GM21619 (cell line): ENCODE results near the gene VAMP7.
"Not testable (repeated sequence)": the region's sequence is repeated elsewhere in the genome, so short reads cannot be mapped to it uniquely, and the experiment has no call there.

ENCODE experiments used
- ATAC-seq: cut with Tn5 transposase; IDR thresholded peaks from one replicate; pipeline ENCODE4 v1.9.1; 2021; ENCODE audit not compliant: unreplicated experiment

VAMP7 gene, protein sequence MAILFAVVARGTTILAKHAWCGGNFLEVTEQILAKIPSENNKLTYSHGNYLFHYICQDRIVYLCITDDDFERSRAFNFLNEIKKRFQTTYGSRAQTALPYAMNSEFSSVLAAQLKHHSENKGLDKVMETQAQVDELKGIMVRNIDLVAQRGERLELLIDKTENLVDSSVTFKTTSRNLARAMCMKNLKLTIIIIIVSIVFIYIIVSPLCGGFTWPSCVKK

DNA sequence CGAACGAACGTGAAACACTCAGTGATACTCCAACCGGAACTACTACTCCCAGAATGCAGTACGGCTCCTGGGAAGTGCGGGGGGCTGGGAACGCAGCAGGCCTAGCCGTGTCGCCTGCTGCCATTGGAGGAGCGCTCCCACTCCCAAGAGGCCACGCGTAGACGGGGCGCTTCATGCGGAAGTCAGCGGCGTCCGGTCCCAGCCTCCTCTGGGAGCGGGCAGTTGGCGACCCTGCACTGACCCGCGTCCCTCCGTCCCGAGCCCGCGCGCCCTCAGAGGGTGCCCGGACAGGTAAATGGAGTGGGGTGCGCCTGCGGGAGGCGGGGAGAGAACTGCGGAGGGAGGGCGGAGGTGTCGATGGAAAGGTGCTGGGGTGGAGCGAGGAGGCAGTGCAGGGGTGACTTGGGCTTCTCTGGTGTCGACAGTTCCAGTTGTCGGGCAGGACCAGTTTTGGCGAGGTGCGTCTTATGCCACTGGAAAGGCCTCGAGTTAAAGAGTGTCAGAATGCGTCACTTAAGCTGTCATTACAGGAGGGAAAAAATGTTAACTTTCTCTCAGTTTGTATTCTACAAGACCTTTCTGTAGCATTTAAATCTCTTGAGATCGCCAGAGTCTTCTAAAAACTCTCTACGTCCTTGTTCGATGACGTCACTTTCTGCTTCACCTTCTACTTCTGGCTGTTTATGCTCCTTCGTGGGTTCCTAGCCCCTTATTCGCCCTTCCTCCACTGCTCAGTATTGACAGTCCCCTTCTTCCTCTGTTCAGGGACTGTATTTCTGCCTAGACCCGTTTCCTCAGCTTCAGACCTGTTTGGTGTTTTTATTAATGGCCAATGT, at the start of gene VAMP7:
VAMP7 (plus strand) TSS at position 188 of the 836 bp plus-strand sequence. CDS start 8,122 bp downstream, outside the sequence.
- ATAC-seq, result peak; percentile 93

DNA sequence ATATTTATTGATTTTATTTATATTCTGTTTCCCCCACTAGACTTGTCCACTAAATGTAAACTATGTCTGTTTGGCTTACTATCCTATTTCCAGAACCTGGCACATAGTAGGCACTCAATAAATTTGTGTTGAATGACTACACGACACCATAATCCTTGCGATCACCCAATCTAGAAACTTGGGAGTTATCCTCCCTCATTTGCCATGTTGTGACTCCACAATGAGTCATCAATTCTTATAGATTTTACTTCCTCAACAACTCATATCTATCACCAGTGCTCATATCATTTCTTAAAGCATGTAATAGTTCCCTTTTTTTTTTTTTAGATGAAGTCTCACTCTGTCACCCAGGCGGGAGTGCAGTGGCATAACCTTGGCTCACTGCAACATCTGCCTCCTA, 39.9 kb upstream of the VAMP7 start:
- ATAC-seq, result no peak

DNA sequence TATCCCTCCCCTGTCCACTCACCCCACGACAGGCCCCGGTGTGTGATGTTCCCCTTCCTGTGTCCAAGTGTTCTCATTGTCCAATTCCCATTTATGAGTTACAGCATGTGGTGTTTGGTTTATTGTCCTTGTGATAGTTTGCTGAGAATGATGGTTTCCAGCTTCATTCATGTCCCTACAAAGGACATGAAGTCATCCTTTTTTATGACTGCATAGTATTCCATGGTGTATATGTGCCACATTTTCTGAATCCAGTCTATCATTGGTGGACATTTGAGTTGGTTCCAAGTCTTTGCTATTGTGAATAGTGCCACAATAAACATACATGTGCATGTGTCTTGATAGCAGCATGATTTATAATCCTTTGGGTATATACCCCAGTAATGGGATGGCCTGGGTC, 29.4 kb upstream of the VAMP7 start:
- not testable (repeated sequence) for ATAC-seq

DNA sequence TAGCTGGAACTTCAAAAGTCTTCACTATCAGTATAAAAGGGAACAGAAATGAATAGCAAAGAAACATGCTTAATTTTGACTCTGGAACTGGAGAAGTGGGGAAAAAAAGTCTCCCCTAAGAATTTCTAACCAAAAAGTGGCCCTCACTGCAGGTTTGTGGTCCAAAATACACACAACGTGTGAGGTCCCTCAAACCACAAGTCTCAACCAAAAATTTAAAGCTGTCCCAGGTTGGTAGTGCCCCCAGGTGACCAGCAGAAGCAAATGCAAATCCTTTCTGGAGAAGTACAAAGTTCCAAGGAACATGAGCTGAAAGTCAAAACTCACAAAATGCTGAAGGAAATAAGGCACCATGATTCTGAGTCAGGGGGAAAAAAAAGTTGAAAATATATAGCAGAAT, 23.6 kb upstream of the VAMP7 start:
- ATAC-seq, result no peak

DNA sequence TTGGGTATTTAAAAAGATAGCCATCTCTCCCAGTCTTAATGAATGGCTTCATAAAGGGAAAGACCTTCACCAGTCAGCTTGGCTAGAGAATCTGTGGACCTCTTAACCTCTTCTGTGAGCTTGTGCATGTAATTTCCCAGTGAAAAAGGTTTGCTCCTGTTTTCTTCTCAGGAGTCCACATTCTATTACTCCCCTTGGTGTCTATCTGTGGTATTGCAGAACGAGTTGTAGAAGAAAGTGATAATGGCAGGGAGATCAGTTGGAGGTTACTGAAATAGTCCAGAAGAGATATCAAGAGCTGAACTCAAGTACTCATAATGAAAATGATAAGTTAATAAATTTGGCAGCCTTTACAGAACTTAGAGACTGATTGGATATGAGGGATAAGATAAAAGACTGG, 16.5 kb upstream of the VAMP7 start:
- no peak for ATAC-seq

DNA sequence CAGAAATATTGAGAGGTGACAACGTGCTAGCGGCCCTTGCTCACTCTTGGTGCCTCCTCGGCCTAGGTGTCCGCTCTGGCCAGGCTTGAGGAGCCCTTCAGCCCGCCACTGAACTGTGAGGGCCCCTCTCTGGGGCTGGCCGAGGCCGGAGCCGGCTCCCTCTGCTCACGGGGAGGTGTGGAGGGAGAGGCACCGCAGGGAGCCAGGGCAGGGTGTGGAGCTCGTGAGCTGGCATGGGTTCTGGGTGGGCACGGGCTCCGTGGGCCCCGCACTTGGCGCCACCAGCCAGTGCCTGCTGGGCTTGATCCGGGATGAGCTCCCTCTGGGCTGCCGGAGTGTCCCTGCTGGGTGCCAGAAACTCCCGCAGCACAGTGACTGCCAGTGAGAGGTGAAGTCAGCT, 16.0 kb upstream of the VAMP7 start:
- ATAC-seq, result no peak

DNA sequence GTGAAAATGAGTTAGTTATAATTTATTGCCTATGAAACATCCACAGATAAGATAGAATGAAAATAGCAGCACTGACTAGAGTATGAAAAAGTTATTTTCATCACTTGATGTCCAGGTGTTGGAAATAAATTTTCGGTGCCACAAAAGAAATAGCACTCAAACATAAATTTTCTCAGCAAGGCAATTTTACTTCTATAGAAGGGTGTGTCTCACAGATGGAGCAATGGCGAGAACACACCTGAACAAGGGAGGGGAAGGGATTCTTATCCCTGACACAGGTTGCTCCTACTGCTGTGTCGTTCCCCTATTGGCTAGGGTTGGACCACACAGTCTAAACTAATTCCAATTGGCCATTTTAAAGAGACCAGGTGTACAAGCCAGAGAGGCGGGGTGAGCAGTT, 13.3 kb upstream of the VAMP7 start:
- no peak for ATAC-seq

DNA sequence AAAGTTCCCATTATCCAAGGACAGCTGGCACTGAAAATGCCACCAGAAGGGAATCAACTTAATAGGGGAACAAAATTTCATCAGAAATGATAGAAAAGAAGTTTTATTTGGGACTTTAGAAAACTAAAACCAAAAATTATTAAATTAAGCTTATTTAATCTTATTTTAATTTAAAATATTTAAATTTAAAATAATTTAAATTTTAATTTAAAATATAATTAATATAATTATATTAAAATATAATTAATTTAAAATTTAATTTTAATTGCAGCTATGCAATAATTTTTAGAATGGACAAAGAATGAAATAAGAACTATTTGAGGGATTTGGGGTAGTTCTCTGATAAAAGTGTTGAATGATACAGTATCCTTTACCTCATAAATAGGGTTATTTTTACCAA, 10.2 kb upstream of the VAMP7 start:
- ATAC-seq, result no peak

DNA sequence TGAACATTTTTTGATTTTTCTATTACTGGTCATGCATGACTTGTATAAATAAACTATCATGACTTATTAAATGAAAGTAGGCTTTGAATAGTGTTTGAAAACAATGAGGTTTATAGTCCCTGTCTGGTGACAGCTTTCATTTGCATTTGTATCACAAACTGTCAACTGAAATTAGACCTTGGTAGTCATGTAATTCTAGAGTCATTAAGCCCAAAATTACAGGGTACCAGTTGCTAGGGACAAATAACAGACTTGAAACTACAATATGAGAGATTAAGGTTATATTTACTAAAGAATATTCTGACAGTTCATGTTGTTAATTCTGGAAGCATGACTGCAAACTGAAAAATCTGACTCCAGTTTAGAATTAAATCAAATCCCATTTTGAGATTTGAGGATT, 9.2 kb upstream of the VAMP7 start:
- ATAC-seq, result no peak

DNA sequence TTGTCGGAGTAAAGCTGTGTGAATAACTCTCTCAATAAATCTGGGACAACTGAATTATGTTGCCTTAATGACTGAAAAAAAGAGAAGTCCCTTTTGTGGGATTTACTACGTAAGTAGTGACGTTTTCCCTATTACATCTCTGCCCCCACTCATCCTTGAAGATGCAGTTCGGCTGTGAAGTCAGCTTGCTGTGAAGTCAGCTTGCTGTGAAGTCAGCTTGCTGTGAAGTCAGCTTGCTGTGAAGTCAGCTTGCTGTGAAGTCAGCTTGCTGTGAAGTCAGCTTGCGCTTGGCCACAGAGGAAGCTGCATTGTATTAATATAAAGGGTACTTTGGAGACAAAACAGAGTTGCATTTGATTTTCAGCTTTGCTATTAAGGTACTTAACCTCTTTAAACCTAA, 8.0 kb upstream of the VAMP7 start:
- no peak for ATAC-seq

DNA sequence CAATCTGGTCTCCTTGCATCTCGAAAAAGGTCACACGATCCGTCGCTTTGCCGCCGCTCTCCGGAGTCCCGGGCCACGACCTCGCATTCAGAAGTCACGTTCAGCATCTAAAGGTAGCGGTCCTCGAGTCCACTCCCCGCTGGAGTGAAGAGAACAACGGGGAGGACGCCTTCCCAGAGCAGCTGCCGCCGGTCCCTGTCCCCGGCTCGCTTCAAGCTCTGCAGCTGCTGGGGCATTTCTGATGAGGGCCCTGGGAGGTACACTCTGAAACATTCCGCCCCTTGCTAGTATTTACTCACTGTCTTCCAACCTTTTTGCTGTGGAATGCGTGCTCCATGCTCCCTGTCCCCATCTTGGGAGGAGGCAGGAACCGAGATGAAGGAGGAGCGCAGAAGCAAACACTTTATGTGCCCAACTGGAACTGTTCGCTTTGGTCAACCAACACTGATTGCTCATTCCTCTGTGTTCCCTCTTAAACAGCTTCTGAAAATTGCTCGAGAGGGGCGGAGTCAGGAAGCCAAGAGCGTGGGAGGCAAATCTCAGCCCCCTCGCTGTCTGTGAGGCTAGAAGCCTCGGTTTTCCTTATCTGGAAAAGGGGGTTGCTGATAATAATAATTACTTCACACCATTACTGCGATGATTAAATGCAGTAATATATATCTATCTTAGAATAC, 6.4 kb upstream of the VAMP7 start:
- no peak for ATAC-seq

DNA sequence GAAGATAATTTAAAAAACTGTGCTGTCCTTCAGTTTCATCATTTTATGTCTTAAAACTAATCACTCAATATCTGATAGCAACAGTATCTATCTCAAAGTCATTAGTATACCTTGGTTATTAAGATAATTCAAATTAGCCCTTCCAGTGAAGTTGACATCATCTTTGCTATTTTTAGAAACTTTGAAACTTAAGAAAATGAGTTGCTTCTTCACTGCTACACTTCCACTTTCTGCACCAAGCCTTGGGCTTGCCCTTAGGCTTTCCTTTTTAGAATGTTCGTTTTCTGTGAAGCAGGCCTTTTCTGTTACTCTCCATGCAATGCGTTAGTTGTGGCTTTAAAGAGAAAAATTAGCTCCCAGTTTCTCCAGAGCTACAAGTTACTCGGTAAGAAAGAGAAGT, 4.4 kb upstream of the VAMP7 start:
- no peak for ATAC-seq

DNA sequence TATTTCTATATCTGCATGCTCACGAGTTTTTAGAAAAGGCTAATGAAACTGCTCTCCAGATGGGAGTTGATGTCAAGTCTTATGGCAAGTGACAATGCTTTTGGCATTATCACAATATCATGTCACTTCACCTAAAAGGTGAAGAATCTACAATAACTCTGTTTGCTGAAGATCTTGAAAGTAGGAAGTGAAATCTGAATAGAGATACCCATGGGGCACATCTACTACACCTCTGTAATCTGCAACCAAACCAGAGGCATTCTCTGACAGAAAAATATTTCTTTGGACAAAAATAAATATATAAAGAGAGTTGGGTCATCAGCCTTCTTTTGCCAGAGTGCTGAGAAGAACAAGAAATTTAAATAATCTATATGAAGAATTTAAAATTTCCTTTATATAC, 3.9 kb upstream of the VAMP7 start:
- no peak for ATAC-seq

DNA sequence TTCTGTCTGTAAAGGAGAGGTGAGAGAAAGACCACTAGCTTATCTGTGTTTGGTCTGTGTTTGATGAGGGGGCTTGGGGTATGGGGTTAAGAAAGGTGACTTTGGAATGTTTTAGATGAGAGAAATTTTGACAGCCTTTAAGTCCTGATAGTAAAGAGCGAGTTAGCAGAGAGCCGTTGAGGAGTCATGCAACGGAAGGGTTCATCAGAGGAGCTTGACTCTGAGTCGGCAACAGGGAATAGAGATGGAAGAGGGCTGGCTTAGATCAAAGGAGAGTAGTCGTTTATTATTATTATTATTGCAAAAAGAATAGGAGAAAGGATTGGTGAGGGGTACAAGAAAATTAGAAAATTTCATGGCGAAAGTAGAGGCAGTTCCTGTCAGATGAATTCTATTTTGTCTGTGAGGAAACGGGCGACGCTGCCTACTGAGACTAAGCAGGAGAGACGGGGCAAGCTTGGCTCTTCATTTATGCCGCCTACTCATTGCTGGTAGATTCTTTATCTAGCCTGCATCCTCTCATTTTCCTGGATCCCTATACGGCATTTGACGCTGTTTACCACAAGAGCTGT, 473 bp upstream of the VAMP7 start:
- peak; percentile 2 for ATAC-seq

DNA sequence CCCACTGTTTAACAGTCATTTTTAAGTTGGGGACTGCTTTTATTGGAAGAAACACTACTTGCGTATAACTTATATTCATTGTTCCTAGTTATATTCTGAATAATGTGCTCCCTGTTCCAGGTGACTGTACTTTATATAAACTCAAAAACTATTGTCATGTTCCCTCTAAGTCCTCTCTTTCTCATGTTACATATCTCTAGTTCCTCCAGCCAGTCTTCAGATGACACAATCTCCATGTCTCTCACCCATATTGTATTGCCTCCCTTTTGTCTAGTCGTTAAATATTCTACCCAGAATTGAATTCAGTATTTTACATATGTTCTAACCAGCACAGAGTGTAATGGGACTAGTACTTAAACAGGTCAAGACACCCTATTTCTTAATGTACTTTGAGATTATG, 5.3 kb downstream of the VAMP7 start:
- ATAC-seq, result no peak

DNA sequence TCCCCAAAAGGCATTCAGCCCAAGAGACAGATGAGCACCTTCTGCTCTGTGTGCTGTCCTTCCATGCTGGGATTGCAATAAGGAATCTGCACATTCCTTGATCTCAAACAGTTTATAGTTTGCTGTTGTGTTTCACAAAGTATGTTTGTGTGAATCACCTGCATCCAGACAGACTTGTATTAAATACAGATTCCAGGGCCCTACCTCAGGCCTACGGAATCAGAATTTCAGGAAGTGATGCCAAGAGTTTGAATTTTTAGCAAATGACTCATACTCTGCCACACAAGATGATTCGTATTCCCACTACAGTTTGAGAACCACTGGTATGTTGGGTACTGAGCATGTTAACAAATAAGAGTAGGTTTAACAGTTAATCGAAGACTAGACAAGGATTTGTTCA, 7.0 kb downstream of the VAMP7 start:
- no peak for ATAC-seq

DNA sequence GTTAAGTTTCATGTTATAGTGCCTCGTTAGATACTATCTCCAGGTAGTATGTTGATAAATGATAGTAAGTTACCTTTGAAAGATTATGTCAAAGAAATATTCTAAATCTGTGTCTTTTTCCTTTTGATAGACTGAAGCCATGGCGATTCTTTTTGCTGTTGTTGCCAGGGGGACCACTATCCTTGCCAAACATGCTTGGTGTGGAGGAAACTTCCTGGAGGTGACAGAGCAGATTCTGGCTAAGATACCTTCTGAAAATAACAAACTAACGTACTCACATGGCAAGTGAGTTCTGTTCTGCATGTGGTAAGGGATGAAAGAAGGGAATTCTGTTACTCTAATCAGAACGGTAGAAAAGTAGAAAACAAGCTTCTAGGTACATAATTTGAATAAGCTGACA, 8.2 kb downstream of the VAMP7 start:
- no peak for ATAC-seq

DNA sequence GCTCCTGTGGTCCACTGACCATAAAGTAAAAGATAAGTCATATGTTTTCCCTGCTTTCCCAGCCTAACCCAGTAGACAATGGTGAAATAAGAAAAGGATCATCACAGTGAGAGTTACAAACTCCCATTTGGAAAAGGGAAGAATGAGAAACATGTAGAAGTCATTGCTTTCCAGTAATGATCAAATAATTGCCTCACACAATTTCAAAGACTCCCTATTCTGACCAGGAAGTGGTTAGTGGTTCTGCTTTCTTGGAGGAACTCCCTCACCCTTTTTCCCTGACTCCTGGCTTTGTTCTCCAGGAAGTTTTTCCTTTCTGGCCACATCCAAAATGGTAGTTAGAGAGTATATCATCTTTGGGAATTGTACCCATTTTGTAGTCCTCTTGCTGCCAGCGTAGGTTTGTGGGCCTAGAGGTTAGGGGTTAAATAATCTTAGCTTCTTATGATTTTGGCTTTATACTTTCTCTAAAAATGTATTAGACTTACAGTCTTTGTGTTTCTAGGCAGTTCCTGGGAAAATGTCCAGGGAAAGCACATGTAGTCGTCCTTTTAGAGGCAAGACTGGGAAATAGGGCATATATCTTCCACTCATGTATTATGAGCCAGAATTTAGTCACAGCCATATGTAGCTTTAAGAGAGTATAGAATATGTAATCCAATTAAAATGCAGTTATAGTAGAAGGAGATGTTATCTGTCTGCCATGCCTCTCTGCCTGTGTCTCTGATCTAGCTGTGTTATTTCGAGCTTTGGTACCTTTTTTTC, 10.5 kb downstream of the VAMP7 start:
- ATAC-seq, result no peak

DNA sequence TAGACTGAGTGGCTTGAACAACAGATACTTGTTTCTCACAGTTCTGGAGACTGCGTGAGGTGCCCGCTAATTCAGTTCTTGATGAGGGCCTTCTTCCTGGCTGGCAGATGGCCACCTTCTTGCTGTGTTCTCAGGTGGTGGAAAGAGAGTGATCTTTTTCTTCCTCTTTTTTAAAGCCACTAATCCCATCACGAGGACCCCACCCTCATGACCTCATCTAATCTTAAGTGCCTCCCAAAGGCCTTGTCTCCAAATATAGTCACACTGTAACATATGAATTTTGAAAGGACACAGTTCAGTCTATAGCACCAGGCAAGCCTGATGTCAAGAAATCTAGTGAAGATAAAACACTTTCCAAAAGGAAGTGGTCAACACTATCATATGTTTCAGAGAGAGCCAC, 12.4 kb downstream of the VAMP7 start:
- no peak for ATAC-seq

DNA sequence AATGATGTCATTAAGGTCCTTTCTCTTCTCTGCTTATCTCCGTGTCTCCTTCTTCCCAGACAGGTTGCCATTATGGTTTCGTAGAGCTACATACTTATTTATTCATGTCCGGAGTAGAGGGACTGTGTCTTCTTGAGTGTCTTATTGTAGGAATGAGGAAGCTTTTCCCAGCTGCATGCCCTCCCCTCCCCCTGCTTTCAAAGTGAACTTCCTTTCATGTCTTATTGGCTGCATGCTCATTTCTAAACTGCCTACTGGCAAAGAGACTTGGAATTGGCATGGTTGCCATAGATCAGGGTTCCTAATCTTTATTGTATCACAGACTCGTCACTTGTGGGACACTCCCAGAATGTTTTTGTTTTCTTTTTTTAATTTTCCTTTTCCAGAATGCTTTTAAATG, 15.4 kb downstream of the VAMP7 start:
- no peak for ATAC-seq

DNA sequence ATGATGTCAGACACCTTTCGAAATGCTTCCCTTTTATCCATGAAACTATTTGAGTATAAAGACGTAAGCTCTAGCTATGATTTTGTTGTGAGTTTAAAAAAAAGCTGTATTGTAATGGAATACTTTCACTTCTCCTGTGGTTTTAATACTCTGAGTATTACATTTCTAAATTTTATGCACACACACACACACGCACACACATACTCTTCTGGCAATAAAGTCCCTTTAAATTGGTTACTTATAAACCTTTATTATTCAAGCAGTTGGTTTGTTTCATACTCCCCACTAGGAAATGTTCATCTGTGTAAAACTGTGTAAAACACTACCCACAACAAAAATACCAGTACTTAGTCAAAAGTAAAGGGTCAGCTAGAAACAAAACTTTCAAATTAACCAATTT, 18.2 kb downstream of the VAMP7 start:
- no peak for ATAC-seq
